CD4-positive, alpha-beta memory T cell (primary cell): ENCODE data around the gene RNF4. TPM values are rescaled to one million over a fixed set of nuclear protein-coding genes. Genes with fewer than 3 reads are reported as not detected.

Experiments
- CTCF ChIA-PET: fragments of 350-600 bp; sonication (Branson Sonifier 250); formaldehyde crosslinking; loops from one replicate; lab custom pipeline; 2021; ENCODE audit warnings: inconsistent platforms; ENCODE audit not compliant: partially characterized antibody; lab: Charles Lee
- POLR2A ChIA-PET: fragments of 350-600 bp; sonication (Branson Sonifier 250); formaldehyde crosslinking; loops from one replicate; lab custom pipeline; 2021; ENCODE audit not compliant: partially characterized antibody; lab: Charles Lee
- DNase-seq, 5 donors: peaks; one replicate each; pipeline versions ENCODE4 v3.0.0 to v3.0.0-alpha.2; 2020 to 2022; ENCODE audit warnings: mixed read lengths in 1 of 5
- H3K27ac ChIP-seq: one replicate; pipeline ENCODE4 v1.7.0; 2013; ENCODE audit warnings: low read depth, low read length
- H3K27me3 ChIP-seq: 2 replicates; pipeline ENCODE4 v1.7.0; 2013; ENCODE audit warnings: mild to moderate bottlenecking, low read length, moderate library complexity; ENCODE audit not compliant: insufficient read depth
- H3K36me3 ChIP-seq: 2 replicates; pipeline ENCODE4 v1.7.0; 2013; ENCODE audit warnings: mild to moderate bottlenecking, low read length, moderate library complexity; ENCODE audit not compliant: insufficient read depth
- H3K4me1 ChIP-seq: 2 replicates; pipeline ENCODE4 v1.7.0; 2013; ENCODE audit warnings: mild to moderate bottlenecking, low read length, moderate library complexity; ENCODE audit not compliant: insufficient read depth
- H3K4me3 ChIP-seq, 2 donors: one replicate each; pipeline ENCODE4 v1.7.0; 2013; ENCODE audit warnings: low read length in 2 of 2, mild to moderate bottlenecking in 1 of 2
- H3K9me3 ChIP-seq, 2 donors: one replicate each; pipeline ENCODE4 v1.7.0; 2013; ENCODE audit warnings: low read length in 2 of 2, control low read depth in 1 of 2; ENCODE audit not compliant: control insufficient read depth in 1 of 2
- H3K27ac Mint-ChIP-seq, 7 donors: one replicate each; pipeline ENCODE4 v1.8.0; 2020 to 2021; ENCODE audit warnings: mixed read lengths in 7 of 7, mild to moderate bottlenecking in 6 of 7, inconsistent platforms in 3 of 7, moderate library complexity in 3 of 7
- H3K27me3 Mint-ChIP-seq, 2 donors: one replicate each; pipeline ENCODE4 v1.8.0; 2020 to 2021; ENCODE audit warnings: mixed read lengths in 2 of 2
- H3K36me3 Mint-ChIP-seq, 2 donors: one replicate each; pipeline ENCODE4 v1.8.0; 2020 to 2021; ENCODE audit warnings: mixed read lengths in 2 of 2, inconsistent platforms in 1 of 2, mild to moderate bottlenecking in 1 of 2
- H3K4me1 Mint-ChIP-seq, 4 donors: one replicate each; pipeline ENCODE4 v1.8.0; 2020 to 2021; ENCODE audit warnings: mixed read lengths in 4 of 4, mild to moderate bottlenecking in 1 of 4
- H3K4me3 Mint-ChIP-seq, 8 donors: one replicate each; pipeline ENCODE4 v1.8.0; 2020 to 2021; ENCODE audit warnings: mixed read lengths in 8 of 8, mild to moderate bottlenecking in 7 of 8, moderate library complexity in 6 of 8, inconsistent platforms in 3 of 8
- H3K9me3 Mint-ChIP-seq, 8 donors: one replicate each; pipeline ENCODE4 v1.8.0; 2020 to 2021; ENCODE audit warnings: mixed read lengths in 8 of 8, mild to moderate bottlenecking in 5 of 8, inconsistent platforms in 3 of 8, moderate library complexity in 1 of 8
- intact Hi-C: fragments of 100-400 bp; cut with micrococcal nuclease; formaldehyde crosslinking; loops from one replicate; pipeline ENCODE4 v1.15.1; 2023
- polyA plus RNA-seq, 2 donors: library from polyadenylated mRNA; unstranded; fragments of 300-500 nt; fragmentation: Illumina TruSeq; gene quantifications; one replicate each; pipeline ENCODE4 v1.2.3, GENCODE V29; 2021
- total RNA-seq, 2 experiments: library from RNA; stranded (reverse); gene quantifications; one replicate each; pipeline ENCODE4 v1.2.3, GENCODE V29; 2021

The RNF4 gene
- total and polyA plus RNA-seq, 4 experiments from 2014 or later: 68.0 to 105 (median 99.0) TPM

- Histone ChIP-seq H3K27me3 (no peaks in the 10 kb centered on the region), H3K9me3 (no peaks in the 10 kb centered on the region), H3K36me3 (peaks cover 20% of the 10 kb centered on the region), H3K4me1 (peaks cover 70% of the 10 kb centered on the region), H3K27ac (peak overlapping the region; percentile 52), H3K4me3 (no peak overlapping the region)
- peaks cover 10 to 38% of the 10 kb centered on the region in 2 donors for H3K36me3 Mint-ChIP-seq
- H3K9me3 Mint-ChIP-seq: peaks cover 0 to 2% (median 0%) of the 10 kb centered on the region in 8 donors
- H3K4me1 Mint-ChIP-seq: peaks cover 60 to 88% (median 72%) of the 10 kb centered on the region in 4 donors
- CTCF ChIA-PET: interaction anchor here (0.9 kb wide), 1 partner anchor 24 kb away, joined by 3 read pairs; no protein-coding TSS in a partner anchor
- peak overlapping the region in 5 of 7 donors; percentile 55 to 94 (median 60) for H3K27ac Mint-ChIP-seq
- no peak for DNase-seq
- no peaks in the 10 kb centered on the region for H3K27me3 Mint-ChIP-seq
- POLR2A ChIA-PET: interaction anchor here (1.2 to 5.9 kb wide), 5 partner anchors 11 to 476 kb away, joined by 3 to 92 read pairs (median 5); partner anchors contain the start of genes FAM193A and RNF4
- intact Hi-C loops: loop anchor here (1.0 kb wide), 1 partner anchor 17 kb away; the partner anchor contains the start of gene RNF4
- peak overlapping the region in 6 of 8 donors; percentile 27 to 92 (median 82) for H3K4me3 Mint-ChIP-seq
Measured at GRCh38 chr4:2485956-2486355, 17.1 kb downstream of the RNF4 start.

GRCh38 chr4:2486981-2487380 lies 18.1 kb downstream of the RNF4 start:
- Histone ChIP-seq H3K36me3 (peaks cover 30% of the 10 kb centered on the region), H3K27ac (no peak overlapping the region), H3K4me1 (peaks cover 60% of the 10 kb centered on the region), H3K9me3 (no peaks in the 10 kb centered on the region), H3K27me3 (no peaks in the 10 kb centered on the region), H3K4me3 (no peak overlapping the region)
- ChIA-PET POLR2A (interaction anchor here (1.2 to 1.6 kb wide), 3 partner anchors 10 to 49 kb away, joined by 3 to 6 read pairs (median 5); partner anchors contain the start of genes FAM193A and RNF4), CTCF (interaction anchor here (0.9 kb wide), 1 partner anchor 25 kb away, joined by 3 read pairs; no protein-coding TSS in a partner anchor)
- intact Hi-C loops: no loop called here
- peaks cover 12 to 38% of the 10 kb centered on the region in 2 donors for H3K36me3 Mint-ChIP-seq
- no peak for DNase-seq
- H3K9me3 Mint-ChIP-seq: peaks cover 0 to 2% (median 0%) of the 10 kb centered on the region in 8 donors
- peaks cover 50 to 78% (median 63%) of the 10 kb centered on the region in 4 donors for H3K4me1 Mint-ChIP-seq
- H3K4me3 Mint-ChIP-seq: peak overlapping the region in 4 of 8 donors; percentile 27 to 92 (median 60)
- peak overlapping the region in 6 of 7 donors; percentile 19 to 60 (median 56) for H3K27ac Mint-ChIP-seq
- H3K27me3 Mint-ChIP-seq: no peaks in the 10 kb centered on the region

GRCh38 chr4:2487632-2488031 lies 18.7 kb downstream of the RNF4 start:
- H3K4me3 ChIP-seq: no peak overlapping the region
- ChIA-PET CTCF (no interaction called here), POLR2A (interaction anchor here (1.6 kb wide), 1 partner anchor 19 kb away, joined by 6 read pairs; the partner anchor contains the start of gene RNF4)
- intact Hi-C loops: no loop called here
- H3K36me3 Mint-ChIP-seq: peaks cover 17 to 40% of the 10 kb centered on the region in 2 donors
- H3K9me3 ChIP-seq: no peaks in the 10 kb centered on the region
- H3K4me1 Mint-ChIP-seq: peaks cover 44 to 71% (median 57%) of the 10 kb centered on the region in 4 donors
- no peak for DNase-seq
- H3K27ac Mint-ChIP-seq: peak overlapping the region in 6 of 7 donors; percentile 42 to 84 (median 58)
- H3K27ac ChIP-seq: no peak overlapping the region
- peaks cover 53% of the 10 kb centered on the region for H3K4me1 ChIP-seq
- no peaks in the 10 kb centered on the region for H3K27me3 ChIP-seq
- H3K4me3 Mint-ChIP-seq: peak overlapping the region in 3 of 8 donors; percentile 21 to 41 (median 27)
- H3K9me3 Mint-ChIP-seq: peaks cover 0 to 2% (median 0%) of the 10 kb centered on the region in 8 donors
- H3K27me3 Mint-ChIP-seq: no peaks in the 10 kb centered on the region
- peaks cover 36% of the 10 kb centered on the region for H3K36me3 ChIP-seq

- no peaks in the 10 kb centered on the region for H3K27me3 Mint-ChIP-seq
- H3K4me1 Mint-ChIP-seq: peaks cover 40 to 59% (median 48%) of the 10 kb centered on the region in 4 donors
- ChIA-PET CTCF (no interaction called here), POLR2A (interaction anchor here (1.3 kb wide), 1 partner anchor 481 kb away, joined by 3 read pairs; no protein-coding TSS in a partner anchor)
- H3K4me3 ChIP-seq: no peak overlapping the region
- peaks cover 41% of the 10 kb centered on the region for H3K4me1 ChIP-seq
- H3K36me3 ChIP-seq: peaks cover 45% of the 10 kb centered on the region
- peaks cover 0 to 2% (median 0%) of the 10 kb centered on the region in 8 donors for H3K9me3 Mint-ChIP-seq
- peak overlapping the region in 4 of 7 donors; percentile 17 to 83 (median 47) for H3K27ac Mint-ChIP-seq
- H3K27ac ChIP-seq: no peak overlapping the region
- intact Hi-C loops: no loop called here
- H3K4me3 Mint-ChIP-seq: no peak overlapping the region
- DNase-seq: no peak
- H3K9me3 ChIP-seq: no peaks in the 10 kb centered on the region
- H3K36me3 Mint-ChIP-seq: peaks cover 28 to 44% of the 10 kb centered on the region in 2 donors
- no peaks in the 10 kb centered on the region for H3K27me3 ChIP-seq
Measured at GRCh38 chr4:2489081-2489805, 20.3 kb downstream of the RNF4 start.

- ChIA-PET CTCF (no interaction called here), POLR2A (interaction anchor here (1.3 kb wide), 1 partner anchor 482 kb away, joined by 3 read pairs; no protein-coding TSS in a partner anchor)
- Mint-ChIP-seq H3K27me3 (no peaks in the 10 kb centered on the region), H3K36me3 (peaks cover 28 to 49% of the 10 kb centered on the region in 2 donors), H3K4me3 (no peak overlapping the region), H3K9me3 (peaks cover 0 to 2% (median 0%) of the 10 kb centered on the region in 8 donors), H3K27ac (peak overlapping the region in 2 of 7 donors; percentile 27 to 49), H3K4me1 (peaks cover 34 to 52% (median 41%) of the 10 kb centered on the region in 4 donors)
- intact Hi-C loops: no loop called here
- Histone ChIP-seq H3K9me3 (no peaks in the 10 kb centered on the region), H3K4me3 (no peak overlapping the region), H3K27ac (no peak overlapping the region), H3K36me3 (peaks cover 47% of the 10 kb centered on the region), H3K4me1 (peaks cover 33% of the 10 kb centered on the region), H3K27me3 (no peaks in the 10 kb centered on the region)
- no peak for DNase-seq
Measured at GRCh38 chr4:2489841-2490552, 21.1 kb downstream of the RNF4 start.

- Mint-ChIP-seq H3K36me3 (peaks cover 36 to 71% of the 10 kb centered on the region in 2 donors), H3K9me3 (peaks cover 0 to 4% (median 0%) of the 10 kb centered on the region in 8 donors), H3K4me1 (peaks cover 11 to 24% (median 18%) of the 10 kb centered on the region in 4 donors), H3K4me3 (no peak overlapping the region), H3K27ac (peak overlapping the region in 6 of 7 donors; percentile 10 to 84 (median 46)), H3K27me3 (no peaks in the 10 kb centered on the region)
- peaks cover 4% of the 10 kb centered on the region for H3K4me1 ChIP-seq
- ChIA-PET POLR2A (interaction anchor here (0.6 to 2.1 kb wide), 6 partner anchors 10 to 134 kb away, joined by 3 to 7 read pairs (median 4); partner anchors contain the start of genes CFAP99, RNF4 and ZFYVE28), CTCF (interaction anchor here (0.7 kb wide), 1 partner anchor 31 kb away, joined by 3 read pairs; no protein-coding TSS in a partner anchor)
- no peaks in the 10 kb centered on the region for H3K27me3 ChIP-seq
- no peak overlapping the region for H3K27ac ChIP-seq
- no peak overlapping the region for H3K4me3 ChIP-seq
- no peak for DNase-seq
- H3K9me3 ChIP-seq: no peaks in the 10 kb centered on the region
- intact Hi-C loops: no loop called here
- peaks cover 67% of the 10 kb centered on the region for H3K36me3 ChIP-seq
Measured at GRCh38 chr4:2492970-2493369, 24.1 kb downstream of the RNF4 start.
